NB4 (cell line): Measurements from ENCODE around the gene MS4A7.

ENCODE experiments used
- CTCF ChIP-seq: IDR thresholded peaks from one replicate; pipeline ENCODE4 v1.5.1; 2012; ENCODE audit warnings: low read depth, low read length
- MAX ChIP-seq: IDR thresholded peaks from 2 replicates; pipeline ENCODE4 v1.6.1; 2011; ENCODE audit warnings: low read depth, low read length
- MYC ChIP-seq: IDR thresholded peaks from 2 replicates; pipeline ENCODE4 v1.6.1; 2011; ENCODE audit warnings: low read depth, low read length
- POLR2A ChIP-seq: IDR thresholded peaks from 2 replicates; pipeline ENCODE4 v1.6.1; 2011; ENCODE audit warnings: mild to moderate bottlenecking; ENCODE audit not compliant: insufficient read length; ENCODE audit errors: extremely low read depth

- TF ChIP-seq CTCF (no peak), POLR2A (no peak), MAX (no peak), MYC (no peak)
Observed at GRCh38 chr11:60360621-60361020, 17.7 kb upstream of the MS4A7 start.
